HG03571 (cell line): ENCODE measurements around the gene DSCAML1.
"Not testable (repeated sequence)": the region's sequence is repeated elsewhere in the genome, so short reads cannot be mapped to it uniquely, and the experiment has no call there.

Experiments used
- ATAC-seq: cut with Tn5 transposase; IDR thresholded peaks from one replicate; pipeline ENCODE4 v1.9.1; 2021; ENCODE audit not compliant: unreplicated experiment

The DSCAML1 gene

GRCh38 chr11:117418737-117419481 is 378.1 kb downstream of the DSCAML1 start:
- ATAC-seq, result no peak

- no peak for ATAC-seq
Observed at GRCh38 chr11:117417856-117418255, 379.2 kb downstream of the DSCAML1 start.

GRCh38 chr11:117417342-117417741 is 379.7 kb downstream of the DSCAML1 start:
- ATAC-seq, result no peak

- no peak for ATAC-seq
Observed at GRCh38 chr11:117415358-117415896, 381.6 kb downstream of the DSCAML1 start.

- ATAC-seq, result no peak
Observed at GRCh38 chr11:117414724-117415123, 382.3 kb downstream of the DSCAML1 start.

- ATAC-seq, result no peak
Observed at GRCh38 chr11:117413616-117414015, 383.4 kb downstream of the DSCAML1 start.

GRCh38 chr11:117412653-117413275 is 384.3 kb downstream of the DSCAML1 start:
- no peak for ATAC-seq

- ATAC-seq, result no peak
Observed at GRCh38 chr11:117412176-117412575, 384.8 kb downstream of the DSCAML1 start.

GRCh38 chr11:117411736-117412135 is 385.3 kb downstream of the DSCAML1 start:
- ATAC-seq, result no peak

- ATAC-seq, result no peak
Observed at GRCh38 chr11:117410861-117411710, 385.9 kb downstream of the DSCAML1 start.

GRCh38 chr11:117410238-117410637 is 386.8 kb downstream of the DSCAML1 start:
- ATAC-seq, result no peak

GRCh38 chr11:117409511-117409910 is 387.5 kb downstream of the DSCAML1 start:
- no peak for ATAC-seq

GRCh38 chr11:117408356-117408755 is 388.7 kb downstream of the DSCAML1 start:
- ATAC-seq, result no peak

GRCh38 chr11:117407016-117407415 is 390.0 kb downstream of the DSCAML1 start:
- ATAC-seq, result no peak

GRCh38 chr11:117405898-117406297 is 391.1 kb downstream of the DSCAML1 start:
- not testable (repeated sequence) for ATAC-seq

- not testable (repeated sequence) for ATAC-seq
Observed at GRCh38 chr11:117399100-117399840, 397.7 kb downstream of the DSCAML1 start.

GRCh38 chr11:117398618-117399017 is 398.4 kb downstream of the DSCAML1 start:
- ATAC-seq, result not testable (repeated sequence)

GRCh38 chr11:117396970-117397369 is 400.0 kb downstream of the DSCAML1 start:
- no peak for ATAC-seq

GRCh38 chr11:117395476-117395875 is 401.5 kb downstream of the DSCAML1 start:
- ATAC-seq, result no peak

- ATAC-seq, result no peak
Observed at GRCh38 chr11:117394221-117394925, 402.6 kb downstream of the DSCAML1 start.
